HEK293 (cell line): ENCODE measurements around the gene EML4.

ENCODE experiments used
- CTCF ChIA-PET: fragments of 350-600 bp; formaldehyde crosslinking; extraction: SDS; loops from one replicate; lab custom pipeline; 2021; ENCODE audit warnings: antibody characterized with exemption; lab: Yijun Ruan, JAX
- POLR2A ChIA-PET: fragments of 300-600 bp; formaldehyde crosslinking; extraction: SDS; loops from one replicate; lab custom pipeline; 2020; ENCODE audit warnings: antibody characterized with exemption, inconsistent platforms; lab: Yijun Ruan, JAX
- H3K27ac ChIP-seq: fragments of 200-500 bp; sonication (Bioruptor generic); 2 replicates; pipeline ENCODE4 v1.5.1; 2014; ENCODE audit warnings: low read depth, low read length, control low read depth, inconsistent platforms; ENCODE audit errors: extremely low read depth
- H3K36me3 ChIP-seq, 2 experiments: fragments of 200-500 bp in 1 of 2; sonication (Bioruptor generic) in 1 of 2; 1 replicate in 1 of 2; 2 replicates in 1 of 2; pipeline ENCODE4 v1.5.1; 2014 to 2017; ENCODE audit warnings: inconsistent platforms in 2 of 2, low read length in 2 of 2; ENCODE audit not compliant: control insufficient read depth in 2 of 2, insufficient read depth in 1 of 2
- H3K4me1 ChIP-seq: fragments of 200-500 bp; sonication (Bioruptor generic); 2 replicates; pipeline ENCODE4 v1.5.1; 2014; ENCODE audit warnings: mild to moderate bottlenecking, low read length, inconsistent platforms; ENCODE audit not compliant: control insufficient read depth, insufficient read depth
- H3K4me3 ChIP-seq: 2 replicates; pipeline ENCODE4 v1.5.1; 2011; ENCODE audit warnings: low read depth, mild to moderate bottlenecking, control low read depth, low read length, moderate library complexity
- H3K9me3 ChIP-seq: fragments of 200-500 bp; sonication (Bioruptor generic); 2 replicates; pipeline ENCODE4 v1.5.1; 2014; ENCODE audit warnings: low read depth, low read length, inconsistent platforms; ENCODE audit not compliant: control insufficient read depth, insufficient read depth
- HOXA7 ChIP-seq: sonication (generic); formaldehyde crosslinking; IDR thresholded peaks from 2 replicates; pipeline ENCODE4 v1.8.1; 2022; ENCODE audit warnings: missing genetic modification reagents, borderline replicate concordance
- HOXC10 ChIP-seq: sonication (generic); formaldehyde crosslinking; IDR thresholded peaks from 2 replicates; pipeline ENCODE4 v1.8.1; 2023; ENCODE audit warnings: mild to moderate bottlenecking, missing genetic modification reagents
- KLF9 ChIP-seq: fragments of 450-650 bp; formaldehyde crosslinking; IDR thresholded peaks from 2 replicates; pipeline ENCODE4 v1.5.1; 2016; ENCODE audit warnings: missing biosample characterization, missing genetic modification characterization, low read depth
- MEIS1 ChIP-seq: sonication (generic); formaldehyde crosslinking; IDR thresholded peaks from 2 replicates; pipeline ENCODE4 v1.8.1; 2022; ENCODE audit warnings: missing genetic modification reagents, mild to moderate bottlenecking, borderline replicate concordance
- SCRT2 ChIP-seq: fragments of 450-650 bp; formaldehyde crosslinking; IDR thresholded peaks from 2 replicates; pipeline ENCODE4 v1.5.1; 2016; ENCODE audit warnings: missing biosample characterization, missing genetic modification characterization
- SP7 ChIP-seq: fragments of 450-650 bp; formaldehyde crosslinking; IDR thresholded peaks from 2 replicates; pipeline ENCODE4 v1.5.1; 2016; ENCODE audit warnings: missing biosample characterization, missing genetic modification characterization
- ZFP3 ChIP-seq: fragments of 450-650 bp; formaldehyde crosslinking; IDR thresholded peaks from 2 replicates; pipeline ENCODE4 v1.5.1; 2016; ENCODE audit warnings: low read depth, missing biosample characterization, missing genetic modification characterization
- ZFP37 ChIP-seq: fragments of 450-650 bp; formaldehyde crosslinking; IDR thresholded peaks from 2 replicates; pipeline ENCODE4 v1.5.1; 2016; ENCODE audit warnings: missing biosample characterization, missing genetic modification characterization
- ZFP69B ChIP-seq: fragments of 450-650 bp; formaldehyde crosslinking; IDR thresholded peaks from 2 replicates; pipeline ENCODE4 v1.5.1; 2016; ENCODE audit warnings: missing biosample characterization, missing genetic modification characterization
- ZNF133 ChIP-seq: fragments of 450-650 bp; formaldehyde crosslinking; IDR thresholded peaks from 2 replicates; pipeline ENCODE4 v1.5.1; 2016; ENCODE audit warnings: missing biosample characterization, missing genetic modification characterization
- ZNF146 ChIP-seq: fragments of 450-650 bp; formaldehyde crosslinking; IDR thresholded peaks from 2 replicates; pipeline ENCODE4 v1.5.1; 2016; ENCODE audit warnings: missing biosample characterization, missing genetic modification characterization
- ZNF292 ChIP-seq: fragments of 450-650 bp; formaldehyde crosslinking; IDR thresholded peaks from 2 replicates; pipeline ENCODE4 v1.5.1; 2016; ENCODE audit warnings: low read depth, missing biosample characterization, missing genetic modification characterization, borderline replicate concordance
- ZNF311 ChIP-seq: fragments of 450-650 bp; formaldehyde crosslinking; IDR thresholded peaks from 2 replicates; pipeline ENCODE4 v1.5.1; 2017; ENCODE audit warnings: missing biosample characterization, missing genetic modification characterization, borderline replicate concordance
- ZNF398 ChIP-seq: fragments of 450-650 bp; formaldehyde crosslinking; IDR thresholded peaks from 2 replicates; pipeline ENCODE4 v1.5.1; 2017; ENCODE audit warnings: missing biosample characterization, missing genetic modification characterization
- ZNF529 ChIP-seq: fragments of 450-650 bp; formaldehyde crosslinking; IDR thresholded peaks from 2 replicates; pipeline ENCODE4 v1.5.1; 2017; ENCODE audit warnings: missing genetic modification characterization, missing biosample characterization; ENCODE audit not compliant: insufficient replicate concordance
- ZNF561 ChIP-seq: fragments of 450-650 bp; IDR thresholded peaks from 2 replicates; pipeline ENCODE4 v1.5.1; 2018; ENCODE audit warnings: missing biosample characterization, missing genetic modification characterization, borderline replicate concordance
- ZNF596 ChIP-seq: fragments of 450-650 bp; IDR thresholded peaks from 2 replicates; pipeline ENCODE4 v1.5.0; 2018; ENCODE audit warnings: missing biosample characterization, mild to moderate bottlenecking, missing genetic modification characterization, moderate library complexity
- ZNF600 ChIP-seq: fragments of 450-650 bp; formaldehyde crosslinking; IDR thresholded peaks from 2 replicates; pipeline ENCODE4 v1.5.1; 2016; ENCODE audit warnings: missing biosample characterization, missing genetic modification characterization
- ZNF624 ChIP-seq: fragments of 450-650 bp; formaldehyde crosslinking; IDR thresholded peaks from 2 replicates; pipeline ENCODE4 v1.5.1; 2017; ENCODE audit warnings: missing biosample characterization, missing genetic modification characterization
- ZNF629 ChIP-seq: fragments of 450-650 bp; formaldehyde crosslinking; IDR thresholded peaks from 2 replicates; pipeline ENCODE4 v1.5.1; 2017; ENCODE audit warnings: missing biosample characterization, missing genetic modification characterization
- ZNF664 ChIP-seq: fragments of 450-650 bp; formaldehyde crosslinking; IDR thresholded peaks from 2 replicates; pipeline ENCODE4 v1.5.1; 2016; ENCODE audit warnings: missing biosample characterization, missing genetic modification characterization
- ZNF670 ChIP-seq: fragments of 450-650 bp; formaldehyde crosslinking; IDR thresholded peaks from 2 replicates; pipeline ENCODE4 v1.5.1; 2016; ENCODE audit warnings: missing biosample characterization, missing genetic modification characterization, low read depth
- ZNF747 ChIP-seq: fragments of 450-650 bp; formaldehyde crosslinking; IDR thresholded peaks from 2 replicates; pipeline ENCODE4 v1.5.1; 2016; ENCODE audit warnings: missing biosample characterization, missing genetic modification characterization
- ZNF768 ChIP-seq: fragments of 450-650 bp; formaldehyde crosslinking; IDR thresholded peaks from 2 replicates; pipeline ENCODE4 v1.5.1; 2018; ENCODE audit warnings: missing biosample characterization, mild to moderate bottlenecking, missing genetic modification characterization
- ZNF777 ChIP-seq: fragments of 450-650 bp; formaldehyde crosslinking; IDR thresholded peaks from 2 replicates; pipeline ENCODE4 v1.5.1; 2017; ENCODE audit warnings: missing biosample characterization, missing genetic modification characterization, borderline replicate concordance
- ZSCAN23 ChIP-seq: fragments of 450-650 bp; formaldehyde crosslinking; IDR thresholded peaks from 2 replicates; pipeline ENCODE4 v1.5.1; 2016; ENCODE audit warnings: missing biosample characterization, missing genetic modification characterization
- ZSCAN4 ChIP-seq: fragments of 450-650 bp; formaldehyde crosslinking; IDR thresholded peaks from 2 replicates; pipeline ENCODE4 v1.5.1; 2017; ENCODE audit warnings: missing biosample characterization, missing genetic modification characterization
- ZXDB ChIP-seq: fragments of 450-650 bp; formaldehyde crosslinking; IDR thresholded peaks from 2 replicates; pipeline ENCODE4 v1.5.1; 2016; ENCODE audit warnings: missing biosample characterization, missing genetic modification characterization
- TF ChIP-seq, protein P1 (sequence below): fragments of 450-650 bp; formaldehyde crosslinking; IDR thresholded peaks from 2 replicates; pipeline ENCODE4 v1.5.1; 2016; ENCODE audit warnings: missing biosample characterization, missing genetic modification characterization
- TF ChIP-seq, protein P2 (sequence below): IDR thresholded peaks from 2 replicates; pipeline ENCODE4 v1.6.1; 2011; ENCODE audit warnings: mild to moderate bottlenecking, low read depth, low read length, borderline replicate concordance
- TF ChIP-seq, protein P3 (sequence below): fragments of 450-650 bp; formaldehyde crosslinking; IDR thresholded peaks from 2 replicates; pipeline ENCODE4; 2016; ENCODE audit warnings: missing biosample characterization, missing genetic modification characterization

Gene EML4

DNA sequence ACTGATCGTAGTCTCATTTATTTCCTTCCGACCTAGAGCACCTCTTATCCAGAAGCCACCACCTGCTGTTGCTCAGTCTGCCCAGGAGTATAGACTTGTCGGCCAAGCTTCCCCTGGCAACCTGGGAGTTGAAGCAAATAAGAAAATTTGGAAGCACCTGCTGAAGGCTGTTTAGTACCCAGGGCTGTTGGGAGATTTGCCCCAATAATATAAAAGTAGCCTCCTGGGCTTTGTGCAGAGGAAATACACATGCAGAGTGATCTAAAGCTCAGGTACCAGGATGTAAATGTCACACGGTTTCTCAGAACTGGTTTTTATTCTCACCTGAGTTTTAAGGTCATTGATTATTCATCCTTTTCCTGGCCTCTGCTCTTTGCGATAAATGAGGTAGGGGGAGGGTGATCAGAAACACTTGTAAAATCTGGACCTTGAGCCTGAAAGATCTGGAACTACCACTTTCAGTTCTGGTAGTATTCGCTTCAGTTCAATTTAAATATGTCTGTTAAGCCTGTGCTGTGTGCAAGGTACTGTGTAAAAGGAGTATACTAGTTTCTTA lies 192.7 kb downstream of the EML4 start:
- H3K36me3 ChIP-seq, result no peaks in the 10 kb centered on the region
- POLR2A ChIA-PET, result no interaction called here
- H3K27ac ChIP-seq, result no peak overlapping the region
- no peak for TF ChIP-seq ZNF624 (tag by site-specific recombination)
- TF ChIP-seq ZFP37, result no peak
- TF ChIP-seq ZXDB (tag by site-specific recombination), result no peak
- no peak for TF ChIP-seq ZNF670
- no peak for TF ChIP-seq ZNF596 (tag by site-specific recombination)
- TF ChIP-seq SCRT2 (tag by site-specific recombination), result no peak
- TF ChIP-seq MEIS1 (CRISPR knock-in tag), result no peak
- TF ChIP-seq HOXC10 (CRISPR knock-in tag), result no peak
- TF ChIP-seq ZNF664, result no peak
- no peak for TF ChIP-seq ZNF133 (tag by site-specific recombination)
- no peak for TF ChIP-seq ZNF561 (tag by site-specific recombination)
- no peak for TF ChIP-seq ZNF768 (tag by site-specific recombination)
- TF ChIP-seq ZNF529 (tag by site-specific recombination), result no peak
- TF ChIP-seq ZNF629, result no peak
- TF ChIP-seq ZSCAN23 (tag by site-specific recombination), result no peak
- TF ChIP-seq KLF9 (tag by site-specific recombination), result no peak
- TF ChIP-seq ZNF146 (tag by site-specific recombination), result no peak
- TF ChIP-seq, all 188 proteins: peak for 0
- CTCF ChIA-PET, result interaction anchor here (0.6 to 1.6 kb wide), 4 partner anchors 25 to 265 kb away, joined by 3 to 4 read pairs (median 4); no protein-coding TSS in a partner anchor
- Histone ChIP-seq H3K9me3 (no peaks in the 10 kb centered on the region), H3K4me3 (peak overlapping the region; percentile 23), H3K4me1 (0 out of 2 replicates have a peak, but pooled peaks cover 5% of the 10 kb centered on the region)

GRCh38 chr2:42363413-42363812 lies 194.3 kb downstream of the EML4 start:
- Histone ChIP-seq H3K4me1 (0 out of 2 replicates have a peak, but pooled peaks cover 5% of the 10 kb centered on the region), H3K4me3 (no peak overlapping the region), H3K36me3 (no peaks in the 10 kb centered on the region), H3K9me3 (no peaks in the 10 kb centered on the region), H3K27ac (no peak overlapping the region)
- ChIA-PET CTCF (no interaction called here), POLR2A (interaction anchor here (0.7 kb wide), 1 partner anchor 123 kb away, joined by 5 read pairs; no protein-coding TSS in a partner anchor)
- TF ChIP-seq, protein P1, sequence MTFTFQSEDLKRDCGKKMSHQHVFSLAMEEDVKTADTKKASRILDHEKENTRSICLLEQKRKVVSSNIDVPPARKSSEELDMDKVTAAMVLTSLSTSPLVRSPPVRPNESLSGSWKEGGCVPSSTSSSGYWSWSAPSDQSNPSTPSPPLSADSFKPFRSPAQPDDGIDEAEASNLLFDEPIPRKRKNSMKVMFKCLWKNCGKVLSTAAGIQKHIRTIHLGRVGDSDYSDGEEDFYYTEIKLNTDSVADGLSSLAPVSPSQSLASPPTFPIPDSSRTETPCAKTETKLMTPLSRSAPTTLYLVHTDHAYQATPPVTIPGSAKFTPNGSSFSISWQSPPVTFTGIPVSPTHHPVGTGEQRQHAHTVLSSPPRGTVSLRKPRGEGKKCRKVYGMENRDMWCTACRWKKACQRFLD (tag by site-specific recombination), result no peak
- TF ChIP-seq HOXA7 (CRISPR knock-in tag) (no peak), ZNF311 (tag by site-specific recombination) (no peak), ZNF600 (tag by site-specific recombination) (no peak), ZSCAN4 (tag by site-specific recombination) (no peak), ZNF777 (no peak), ZNF747 (no peak), ZNF292 (tag by site-specific recombination) (no peak), SP7 (tag by site-specific recombination) (no peak), ZFP3 (tag by site-specific recombination) (no peak), ZNF398 (no peak), ZFP69B (tag by site-specific recombination) (no peak)
- TF ChIP-seq, protein P2, sequence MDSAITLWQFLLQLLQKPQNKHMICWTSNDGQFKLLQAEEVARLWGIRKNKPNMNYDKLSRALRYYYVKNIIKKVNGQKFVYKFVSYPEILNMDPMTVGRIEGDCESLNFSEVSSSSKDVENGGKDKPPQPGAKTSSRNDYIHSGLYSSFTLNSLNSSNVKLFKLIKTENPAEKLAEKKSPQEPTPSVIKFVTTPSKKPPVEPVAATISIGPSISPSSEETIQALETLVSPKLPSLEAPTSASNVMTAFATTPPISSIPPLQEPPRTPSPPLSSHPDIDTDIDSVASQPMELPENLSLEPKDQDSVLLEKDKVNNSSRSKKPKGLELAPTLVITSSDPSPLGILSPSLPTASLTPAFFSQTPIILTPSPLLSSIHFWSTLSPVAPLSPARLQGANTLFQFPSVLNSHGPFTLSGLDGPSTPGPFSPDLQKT, result no peak
- TF ChIP-seq, protein P3, sequence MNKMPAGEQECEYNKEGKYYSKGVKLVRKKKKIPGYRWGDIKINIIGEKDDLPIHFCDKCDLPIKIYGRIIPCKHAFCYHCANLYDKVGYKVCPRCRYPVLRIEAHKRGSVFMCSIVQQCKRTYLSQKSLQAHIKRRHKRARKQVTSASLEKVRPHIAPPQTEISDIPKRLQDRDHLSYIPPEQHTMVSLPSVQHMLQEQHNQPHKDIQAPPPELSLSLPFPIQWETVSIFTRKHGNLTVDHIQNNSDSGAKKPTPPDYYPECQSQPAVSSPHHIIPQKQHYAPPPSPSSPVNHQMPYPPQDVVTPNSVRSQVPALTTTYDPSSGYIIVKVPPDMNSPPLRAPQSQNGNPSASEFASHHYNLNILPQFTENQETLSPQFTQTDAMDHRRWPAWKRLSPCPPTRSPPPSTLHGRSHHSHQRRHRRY, result no peak
